ENCODE measurements around the gene SLMAP.

SLMAP gene

DNA sequence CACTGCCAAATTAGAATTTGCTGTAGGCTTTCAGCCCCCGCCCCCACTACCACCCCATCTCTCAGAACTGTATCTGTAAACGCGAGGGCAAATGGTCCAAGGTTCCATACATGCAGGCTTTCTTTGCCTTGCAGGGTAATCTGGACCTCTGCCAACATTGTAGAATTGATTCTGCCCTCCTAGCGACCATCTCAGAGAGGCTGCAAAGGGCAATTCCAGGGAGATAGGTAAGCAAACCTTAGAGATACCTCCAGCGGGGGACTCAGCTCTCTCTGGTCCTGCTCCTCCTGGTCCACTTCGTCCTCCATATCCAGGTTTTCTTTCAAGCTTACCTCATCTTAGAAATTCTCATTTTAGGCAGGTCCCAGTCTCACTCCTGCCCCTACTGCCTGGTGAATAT is 64.4 kb downstream of the SLMAP start:
- no peak for DNase-seq (ENCODE audit: low read depth)
- H3K4me3 ChIP-seq (ENCODE audit: low read depth, low read length) = no peak overlapping the region

DNA sequence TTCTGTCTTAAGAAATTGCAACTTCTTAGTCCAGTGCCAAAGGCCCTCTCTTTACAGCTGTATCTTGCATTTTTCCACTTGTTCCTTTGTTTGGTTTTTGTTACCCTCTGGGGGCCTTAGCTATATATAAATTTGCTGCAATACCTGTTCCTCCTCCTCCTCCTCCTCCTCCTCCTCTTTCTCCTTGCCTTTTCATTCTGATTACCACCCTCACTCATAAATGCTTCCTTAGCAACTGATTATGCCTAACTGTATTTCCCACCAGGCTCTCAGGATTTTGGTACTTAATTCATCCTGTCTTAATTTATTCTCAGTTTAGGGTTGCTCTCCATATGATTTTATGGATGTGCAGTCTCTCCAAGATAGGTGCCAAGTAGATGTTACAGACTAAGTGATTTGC is 65.7 kb downstream of the SLMAP start:
- H3K4me3 ChIP-seq (ENCODE audit: low read depth, low read length) = no peak overlapping the region
- no peak for DNase-seq (ENCODE audit: low read depth)

DNA sequence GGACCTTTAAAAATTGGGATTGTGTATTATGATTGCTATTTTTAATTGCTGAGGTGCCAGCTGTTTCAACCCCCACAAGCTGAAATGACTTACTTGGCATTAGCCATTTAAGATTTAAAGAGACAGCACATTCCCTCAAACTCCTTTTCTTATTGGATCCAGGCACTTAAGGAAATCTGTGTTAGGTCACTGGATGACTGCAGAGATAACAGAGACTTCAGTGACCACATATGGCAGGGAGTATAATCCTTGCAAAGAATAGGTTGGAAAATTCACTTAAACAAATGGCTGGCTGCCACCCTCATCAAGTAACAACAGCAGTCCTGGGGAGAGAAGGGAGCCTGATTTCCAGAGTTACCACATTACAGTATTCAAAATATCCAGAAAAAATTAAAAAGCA is 66.6 kb downstream of the SLMAP start:
- no peak overlapping the region for H3K4me3 ChIP-seq (ENCODE audit: low read depth, low read length)
- DNase-seq (ENCODE audit: low read depth) = no peak

- H3K4me3 ChIP-seq (ENCODE audit: low read depth, low read length) = no peak overlapping the region
- no peak for DNase-seq (ENCODE audit: low read depth)
Measured at GRCh38 chr3:57825116-57825515, 69.0 kb downstream of the SLMAP start.

- DNase-seq (ENCODE audit: low read depth) = no peak
- H3K4me3 ChIP-seq (ENCODE audit: low read depth, low read length) = no peak overlapping the region
Measured at GRCh38 chr3:57826245-57826951, 70.3 kb downstream of the SLMAP start.

- no peak for DNase-seq (ENCODE audit: low read depth)
- H3K4me3 ChIP-seq (ENCODE audit: low read depth, low read length) = no peak overlapping the region
Measured at GRCh38 chr3:57826952-57827723, 71.0 kb downstream of the SLMAP start.

DNA sequence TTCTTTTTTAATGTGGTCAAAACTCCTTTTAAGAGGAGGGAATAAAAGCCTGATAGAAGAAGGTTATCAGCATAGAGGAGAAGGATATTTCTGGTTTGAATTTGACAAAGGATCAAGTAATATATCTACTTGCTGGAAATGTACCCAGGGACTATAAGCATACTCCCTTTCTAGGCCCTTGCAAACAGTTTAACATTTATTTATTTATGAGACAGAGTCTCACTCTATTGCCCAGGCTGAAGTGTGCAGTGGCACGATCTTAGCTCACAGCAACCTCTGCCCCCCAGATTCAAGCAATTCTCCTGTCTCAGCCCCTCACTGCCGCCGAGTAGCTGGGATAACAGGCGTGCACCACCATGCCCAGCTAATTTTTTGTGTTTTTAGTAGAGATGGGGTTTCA is 71.6 kb downstream of the SLMAP start:
- no peak overlapping the region for H3K4me3 ChIP-seq (ENCODE audit: low read depth, low read length)
- no peak for DNase-seq (ENCODE audit: low read depth)

DNA sequence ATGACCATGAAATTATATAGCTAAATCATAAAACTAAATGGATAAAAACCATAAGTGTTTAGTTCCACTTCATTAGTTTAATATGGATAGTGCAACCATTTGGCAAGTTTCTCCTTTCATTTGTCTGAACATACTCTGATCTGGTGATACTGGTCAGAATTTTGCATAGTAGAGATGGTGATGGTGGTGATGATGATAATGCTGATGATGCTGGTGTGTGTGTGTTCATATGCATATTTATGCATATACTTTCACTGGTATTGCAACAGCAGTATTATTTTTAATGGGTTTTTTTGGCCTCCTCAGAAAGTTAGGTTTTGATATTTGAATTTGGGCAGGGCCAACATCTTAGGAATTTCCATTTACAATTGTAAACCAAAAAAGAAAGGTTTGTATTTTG is 76.4 kb downstream of the SLMAP start:
- DNase-seq (ENCODE audit: low read depth) = no peak

GRCh38 chr3:57832900-57833313 is 76.8 kb downstream of the SLMAP start:
- no peak overlapping the region for H3K4me3 ChIP-seq (ENCODE audit: low read depth, low read length)

More for the DNA sequence above, 76.4 kb downstream of the SLMAP start:
- no peak overlapping the region for H3K4me3 ChIP-seq (ENCODE audit: low read depth, low read length)

GRCh38 chr3:57833763-57834162 is 77.7 kb downstream of the SLMAP start:
- DNase-seq (ENCODE audit: low read depth) = no peak
- H3K4me3 ChIP-seq (ENCODE audit: low read depth, low read length) = no peak overlapping the region

More at GRCh38 chr3:57832900-57833313, 76.8 kb downstream of the SLMAP start:
- DNase-seq (ENCODE audit: low read depth) = no peak

DNA sequence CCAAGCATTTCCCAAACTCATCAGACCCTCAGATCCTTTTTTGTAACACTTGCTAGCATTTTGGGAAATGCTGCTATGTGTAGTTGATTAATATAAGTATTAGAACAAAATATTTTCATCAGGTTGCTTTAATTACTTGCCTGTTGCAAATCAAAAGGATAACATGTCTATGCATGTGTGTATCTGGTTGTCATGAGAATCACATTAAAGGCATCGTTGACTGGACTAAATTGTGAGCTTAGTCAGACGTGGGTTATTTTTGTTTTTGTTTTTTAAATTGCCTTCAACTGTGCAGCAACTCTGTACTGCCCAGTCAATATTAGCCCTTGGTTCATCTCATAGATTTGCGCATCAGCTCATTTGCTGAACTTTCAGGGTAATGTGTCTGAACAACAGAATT is 81.6 kb downstream of the SLMAP start:
- DNase-seq (ENCODE audit: low read depth) = no peak
- H3K4me3 ChIP-seq (ENCODE audit: low read depth, low read length) = no peak overlapping the region

- no peak for DNase-seq (ENCODE audit: low read depth)
- H3K4me3 ChIP-seq (ENCODE audit: low read depth, low read length) = no peak overlapping the region
Measured at GRCh38 chr3:57838627-57839026, 82.5 kb downstream of the SLMAP start.

- H3K4me3 ChIP-seq (ENCODE audit: low read depth, low read length) = no peak overlapping the region
- DNase-seq (ENCODE audit: low read depth) = no peak
Measured at GRCh38 chr3:57840473-57840872, 84.4 kb downstream of the SLMAP start.

DNA sequence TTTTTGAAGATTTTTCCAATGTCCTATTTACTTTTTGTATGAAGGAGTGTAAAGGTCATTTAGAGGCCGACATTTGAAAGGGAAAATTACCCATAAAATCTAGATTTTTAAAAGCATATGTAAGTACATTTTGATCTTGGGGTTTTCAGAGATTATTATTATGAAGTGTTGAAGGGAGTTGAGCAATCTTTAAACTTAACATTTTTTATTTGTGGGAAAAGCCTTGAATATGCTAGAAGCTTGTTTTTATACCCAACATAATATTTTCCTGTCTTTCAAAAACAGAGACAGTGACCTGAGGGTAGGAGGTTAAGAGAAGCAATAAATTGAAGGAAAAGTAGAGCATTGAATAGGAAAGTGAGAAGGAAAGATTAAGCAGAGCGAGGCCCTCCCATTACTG is 85.7 kb downstream of the SLMAP start:
- H3K4me3 ChIP-seq (ENCODE audit: low read depth, low read length) = no peak overlapping the region
- no peak for DNase-seq (ENCODE audit: low read depth)

DNA sequence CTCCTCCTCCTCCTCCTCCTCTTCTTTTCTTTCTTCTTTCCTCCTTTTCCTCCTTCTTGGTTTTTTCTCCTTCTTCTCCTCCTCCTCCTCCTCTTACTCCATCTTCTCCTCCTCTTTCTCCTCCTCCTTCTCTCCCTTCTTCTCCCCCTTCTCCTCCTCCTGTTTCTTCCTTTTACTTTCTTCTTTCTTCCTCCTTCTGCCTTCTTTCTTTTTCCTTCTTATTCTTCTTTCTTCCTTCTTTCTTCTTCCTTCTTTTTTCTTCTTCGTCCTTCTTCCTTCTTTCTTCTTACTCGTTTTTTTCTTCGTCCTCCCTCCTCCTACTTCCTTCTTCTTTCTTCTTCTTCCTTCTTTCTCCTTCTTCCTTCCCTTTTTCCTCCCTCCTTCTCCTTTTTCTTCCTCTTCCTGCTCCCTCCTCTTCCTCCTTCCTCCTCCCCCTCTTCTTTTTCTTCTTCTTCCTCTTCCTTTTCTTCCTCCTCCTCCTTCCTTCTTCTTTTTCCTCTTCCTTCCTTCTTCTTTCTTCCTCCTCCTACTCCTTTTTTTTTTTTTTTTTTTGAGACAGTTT is 92.1 kb downstream of the SLMAP start:
- DNase-seq (ENCODE audit: low read depth) = no peak

GRCh38 chr3:57851304-57851703 is 95.2 kb downstream of the SLMAP start:
- H3K4me3 ChIP-seq (ENCODE audit: low read depth, low read length) = no peak overlapping the region

More for the DNA sequence above, 92.1 kb downstream of the SLMAP start:
- no peak overlapping the region for H3K4me3 ChIP-seq (ENCODE audit: low read depth, low read length)

DNA sequence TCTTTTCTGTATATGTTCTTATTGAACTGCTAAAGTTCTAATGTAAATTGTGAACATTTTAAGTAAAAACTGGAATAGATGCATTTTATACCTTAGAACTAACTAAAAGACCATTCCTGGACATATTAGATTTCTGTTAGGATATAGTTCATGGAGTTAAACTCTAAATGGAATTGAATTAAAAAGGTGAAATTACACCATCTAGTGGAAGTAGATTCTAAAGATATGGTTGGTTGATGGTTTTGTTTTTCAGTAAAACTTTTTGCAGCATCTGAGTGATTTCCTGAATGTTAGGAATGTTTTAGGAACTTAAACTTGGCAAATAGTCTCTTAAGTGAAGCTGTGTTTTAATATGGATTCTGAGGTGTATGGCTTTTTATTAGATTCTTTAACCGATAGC is 96.8 kb downstream of the SLMAP start:
- H3K4me3 ChIP-seq (ENCODE audit: low read depth, low read length) = no peak overlapping the region
- DNase-seq (ENCODE audit: low read depth) = no peak

More at GRCh38 chr3:57851304-57851703, 95.2 kb downstream of the SLMAP start:
- DNase-seq (ENCODE audit: low read depth) = no peak

DNA sequence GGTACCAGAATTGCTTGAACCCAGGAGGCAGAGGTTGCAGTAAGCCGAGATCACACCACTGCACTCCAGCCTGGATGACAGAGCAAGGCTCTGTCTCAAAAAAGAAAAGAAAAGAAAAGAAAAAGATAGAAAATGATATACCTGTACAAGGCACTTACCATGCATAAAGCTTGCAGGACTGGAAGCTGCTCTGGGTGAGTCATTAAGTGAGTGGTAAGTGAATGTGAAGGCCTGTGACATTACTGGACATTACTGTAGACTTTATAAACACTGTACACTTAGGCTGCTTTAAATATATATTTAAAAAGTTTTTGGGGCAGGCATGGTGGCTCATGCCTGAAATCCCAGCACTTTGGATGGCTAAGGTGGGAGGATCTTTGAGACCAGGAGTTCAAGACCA is 99.2 kb downstream of the SLMAP start:
- no peak overlapping the region for H3K4me3 ChIP-seq (ENCODE audit: low read depth, low read length)
- no peak for DNase-seq (ENCODE audit: low read depth)

GRCh38 chr3:57855943-57856342 is 99.8 kb downstream of the SLMAP start:
- H3K4me3 ChIP-seq (ENCODE audit: low read depth, low read length) = no peak overlapping the region
- DNase-seq (ENCODE audit: low read depth) = no peak

GRCh38 chr3:57856675-57857074 is 100.6 kb downstream of the SLMAP start:
- H3K4me3 ChIP-seq (ENCODE audit: low read depth, low read length) = no peak overlapping the region
- DNase-seq (ENCODE audit: low read depth) = no peak

- no peak for DNase-seq (ENCODE audit: low read depth)
- no peak overlapping the region for H3K4me3 ChIP-seq (ENCODE audit: low read depth, low read length)
Measured at GRCh38 chr3:57862894-57863293, 106.8 kb downstream of the SLMAP start.
